DMS79 treated with DMSO at 0.1 percent for 48 hours (cell line): ENCODE data around the gene LDLRAD4.
A peak's percentile ranks its signal among the peaks of the same experiment; 100 is the strongest.
"Not testable (repeated sequence)": the region's sequence is repeated elsewhere in the genome, so short reads cannot be mapped to it uniquely, and the experiment has no call there.

Experiments used
- DNase-seq: peaks from one replicate; lab custom pipeline; 2025; lab: John Stamatoyannopoulos, UW

The LDLRAD4 gene

GRCh38 chr18:13635046-13635445 lies 416.5 kb downstream of the LDLRAD4 start:
- DNase-seq, result no peak

- DNase-seq, result no peak
Measured at GRCh38 chr18:13638719-13639595, 420.4 kb downstream of the LDLRAD4 start.

GRCh38 chr18:13640266-13640860 lies 421.8 kb downstream of the LDLRAD4 start:
- DNase-seq, result no peak

GRCh38 chr18:13641551-13642439 lies 423.2 kb downstream of the LDLRAD4 start:
- no peak for DNase-seq

GRCh38 chr18:13642440-13642827 lies 423.9 kb downstream of the LDLRAD4 start:
- DNase-seq, result no peak

GRCh38 chr18:13643261-13643751 lies 424.7 kb downstream of the LDLRAD4 start:
- no peak for DNase-seq

GRCh38 chr18:13645093-13645492 lies 426.5 kb downstream of the LDLRAD4 start:
- no peak for DNase-seq

GRCh38 chr18:13646633-13647032 lies 428.1 kb downstream of the LDLRAD4 start:
- DNase-seq, result no peak

- DNase-seq, result no peak
Measured at GRCh38 chr18:13647761-13648160, 429.2 kb downstream of the LDLRAD4 start.

GRCh38 chr18:13649397-13650390 lies 431.1 kb downstream of the LDLRAD4 start:
- no peak for DNase-seq

GRCh38 chr18:13653746-13654433 lies 435.3 kb downstream of the LDLRAD4 start:
- peak; percentile 87 for DNase-seq

GRCh38 chr18:13657974-13658373 lies 439.4 kb downstream of the LDLRAD4 start:
- DNase-seq, result no peak

GRCh38 chr18:13658436-13659204 lies 440.1 kb downstream of the LDLRAD4 start:
- no peak for DNase-seq

GRCh38 chr18:13660510-13660909 lies 441.9 kb downstream of the LDLRAD4 start:
- DNase-seq, result no peak

GRCh38 chr18:13661051-13661778 lies 442.7 kb downstream of the LDLRAD4 start:
- no peak for DNase-seq

- DNase-seq, result no peak
Measured at GRCh38 chr18:13661779-13662256, 443.3 kb downstream of the LDLRAD4 start.

GRCh38 chr18:13672657-13673056 lies 454.1 kb downstream of the LDLRAD4 start:
- no peak for DNase-seq

GRCh38 chr18:13676471-13676870 lies 457.9 kb downstream of the LDLRAD4 start:
- no peak for DNase-seq

- not testable (repeated sequence) for DNase-seq
Measured at GRCh38 chr18:13677350-13677749, 458.8 kb downstream of the LDLRAD4 start.
